ENCODE data around the gene TAS2R41. TPM values are rescaled to one million over a fixed set of nuclear protein-coding genes. Genes with fewer than 3 reads are reported as not detected.

Gene TAS2R41
- total RNA-seq, 1 experiment from 2014 or later = not detected

- H2AK5ac ChIP-seq (ENCODE audit: insufficient read length, low read length) = no peak overlapping the region
- no peak for DNase-seq
- no peaks in the 10 kb centered on the region for H3K36me3 Mint-ChIP-seq (ENCODE audit: insufficient read depth in 1 of 3, low read depth in 3 of 3)
- no peak overlapping the region for H4K8ac ChIP-seq (replicated peaks; ENCODE audit: insufficient read length, low read depth, low read length)
- H3K4ac ChIP-seq (ENCODE audit: low read depth, low read length) = no peak overlapping the region
- no peak overlapping the region for H3T11ph ChIP-seq (ENCODE audit: low read length)
- no peak overlapping the region for H3K4me3 Mint-ChIP-seq
- H3K79me2 ChIP-seq (ENCODE audit: insufficient read depth, low read length) = no peaks in the 10 kb centered on the region
- H4K20me1 ChIP-seq (ENCODE audit: control insufficient read depth, insufficient read depth, insufficient read length) = no peaks in the 10 kb centered on the region
- no peak overlapping the region for H2BK5ac ChIP-seq (ENCODE audit: insufficient read length, low read length)
- TF ChIP-seq, protein P1, sequence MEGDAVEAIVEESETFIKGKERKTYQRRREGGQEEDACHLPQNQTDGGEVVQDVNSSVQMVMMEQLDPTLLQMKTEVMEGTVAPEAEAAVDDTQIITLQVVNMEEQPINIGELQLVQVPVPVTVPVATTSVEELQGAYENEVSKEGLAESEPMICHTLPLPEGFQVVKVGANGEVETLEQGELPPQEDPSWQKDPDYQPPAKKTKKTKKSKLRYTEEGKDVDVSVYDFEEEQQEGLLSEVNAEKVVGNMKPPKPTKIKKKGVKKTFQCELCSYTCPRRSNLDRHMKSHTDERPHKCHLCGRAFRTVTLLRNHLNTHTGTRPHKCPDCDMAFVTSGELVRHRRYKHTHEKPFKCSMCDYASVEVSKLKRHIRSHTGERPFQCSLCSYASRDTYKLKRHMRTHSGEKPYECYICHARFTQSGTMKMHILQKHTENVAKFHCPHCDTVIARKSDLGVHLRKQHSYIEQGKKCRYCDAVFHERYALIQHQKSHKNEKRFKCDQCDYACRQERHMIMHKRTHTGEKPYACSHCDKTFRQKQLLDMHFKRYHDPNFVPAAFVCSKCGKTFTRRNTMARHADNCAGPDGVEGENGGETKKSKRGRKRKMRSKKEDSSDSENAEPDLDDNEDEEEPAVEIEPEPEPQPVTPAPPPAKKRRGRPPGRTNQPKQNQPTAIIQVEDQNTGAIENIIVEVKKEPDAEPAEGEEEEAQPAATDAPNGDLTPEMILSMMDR (conservative IDR thresholded peaks at IDR 0.05) = no peak
- no peak overlapping the region for H2BK12ac ChIP-seq (ENCODE audit: insufficient read length, low read depth, low read length)
- no peaks in the 10 kb centered on the region for H3K23me2 ChIP-seq (ENCODE audit: insufficient read length, low read depth, low read length, poor library complexity, severe bottlenecking)
- H3K23ac ChIP-seq (ENCODE audit: insufficient read length, low read depth, low read length) = no peak overlapping the region
- H2AFZ ChIP-seq (ENCODE audit: low read length) = no peak overlapping the region
- no peak overlapping the region for H4K5ac ChIP-seq (ENCODE audit: insufficient read length, low read depth, low read length)
- H3K4me1 Mint-ChIP-seq = no peaks in the 10 kb centered on the region
- H3K4me1 ChIP-seq (ENCODE audit: insufficient read depth, low read length) = no peaks in the 10 kb centered on the region
- H3K27me3 ChIP-seq (ENCODE audit: insufficient read depth, low read length) = no peaks in the 10 kb centered on the region
- no peak overlapping the region for H3K18ac ChIP-seq (ENCODE audit: insufficient read length, low read depth, low read length)
- no peak overlapping the region for H2BK120ac ChIP-seq (ENCODE audit: low read depth, low read length, poor library complexity, severe bottlenecking)
- no peak overlapping the region for H3K27ac Mint-ChIP-seq
- H3K4me2 ChIP-seq (ENCODE audit: insufficient read depth, insufficient read length, low read length) = no peak overlapping the region
- no peak overlapping the region for H3K9ac ChIP-seq (ENCODE audit: extremely low read depth, insufficient read length, low read length)
- H4K91ac ChIP-seq (ENCODE audit: insufficient read length, low read depth, low read length) = no peak overlapping the region
- H3K14ac ChIP-seq (ENCODE audit: insufficient read depth, low read length) = no peak overlapping the region
- H3K9me3 Mint-ChIP-seq = no peaks in the 10 kb centered on the region
- H2BK15ac ChIP-seq (ENCODE audit: low read depth, low read length) = no peak overlapping the region
- no peaks in the 10 kb centered on the region for H3K79me1 ChIP-seq (ENCODE audit: insufficient read depth, low read depth, low read length, poor library complexity, severe bottlenecking)
- H2BK20ac ChIP-seq (ENCODE audit: low read depth, low read length, poor library complexity, severe bottlenecking) = no peak overlapping the region
- whole genome bisulfite sequencing (ENCODE audit: extremely low coverage, insufficient read length, low lambda C conversion rate) = no CpG with 5 or more reads among the region's 5 CpGs
- H3K27ac ChIP-seq (ENCODE audit: insufficient read length, low read depth, low read length) = no peak overlapping the region
- H3K9me3 ChIP-seq (ENCODE audit: control insufficient read depth, low read depth, low read length) = no peaks in the 10 kb centered on the region
- H3K27me3 Mint-ChIP-seq (ENCODE audit: low read depth) = no peaks in the 10 kb centered on the region
- no peak overlapping the region for H3K56ac ChIP-seq (ENCODE audit: insufficient read length, low read depth, low read length)
These were observed 9.9 kb downstream of the TAS2R41 start for GRCh38 chr7:143487566-143487965.
